Activated CD4-positive, alpha-beta T cell treated with anti-CD3 and anti-CD28 coated beads, Interleukin-2, Interleukin-6, amounts not matched to agents 100 ng/mL and 50 ng/mL, durations not matched to agents 16 hours and 8 hours (primary cell): ENCODE results near the gene SDR42E1.
A peak's percentile ranks its signal among the peaks of the same experiment; 100 is the strongest.

Experiments
- DNase-seq: peaks from one replicate; pipeline ENCODE4 v3.0.0-alpha.2; 2020

Gene SDR42E1

GRCh38 chr16:82011199-82011641 lies at the start of gene SDR42E1:
TSS of gene SDR42E1 (minus strand) at chr16:82011470. CDS start at chr16:82000858, 10,612 bp downstream.
- DNase-seq = peak; percentile 65

- DNase-seq = no peak
Measured at GRCh38 chr16:82059983-82060421, 48.7 kb upstream of the SDR42E1 start.

- DNase-seq = no peak
Measured at GRCh38 chr16:82059161-82059982, 48.1 kb upstream of the SDR42E1 start.

- no peak for DNase-seq
Measured at GRCh38 chr16:82056550-82056896, 45.3 kb upstream of the SDR42E1 start.

- DNase-seq = no peak
Measured at GRCh38 chr16:82055728-82056549, 44.7 kb upstream of the SDR42E1 start.

- DNase-seq = no peak
Measured at GRCh38 chr16:82055117-82055516, 43.8 kb upstream of the SDR42E1 start.

- DNase-seq = no peak
Measured at GRCh38 chr16:82051656-82052055, 40.4 kb upstream of the SDR42E1 start.

GRCh38 chr16:82050909-82051357 lies 39.7 kb upstream of the SDR42E1 start:
- DNase-seq = no peak

- DNase-seq = no peak
Measured at GRCh38 chr16:82050506-82050905, 39.2 kb upstream of the SDR42E1 start.

GRCh38 chr16:82049484-82049883 lies 38.2 kb upstream of the SDR42E1 start:
- no peak for DNase-seq

- no peak for DNase-seq
Measured at GRCh38 chr16:82047787-82048186, 36.5 kb upstream of the SDR42E1 start.

GRCh38 chr16:82047374-82047773 lies 36.1 kb upstream of the SDR42E1 start:
- no peak for DNase-seq

- no peak for DNase-seq
Measured at GRCh38 chr16:82046941-82047340, 35.7 kb upstream of the SDR42E1 start.

- no peak for DNase-seq
Measured at GRCh38 chr16:82046541-82046940, 35.3 kb upstream of the SDR42E1 start.

GRCh38 chr16:82045465-82045864 lies 34.2 kb upstream of the SDR42E1 start:
- no peak for DNase-seq

GRCh38 chr16:82044585-82044911 lies 33.3 kb upstream of the SDR42E1 start:
- DNase-seq = no peak

GRCh38 chr16:82043680-82044584 lies 32.7 kb upstream of the SDR42E1 start:
- no peak for DNase-seq

GRCh38 chr16:82042846-82043245 lies 31.6 kb upstream of the SDR42E1 start:
- DNase-seq = no peak

GRCh38 chr16:82042144-82042543 lies 30.9 kb upstream of the SDR42E1 start:
- DNase-seq = no peak

GRCh38 chr16:82041542-82041941 lies 30.3 kb upstream of the SDR42E1 start:
- no peak for DNase-seq

GRCh38 chr16:82040296-82040695 lies 29.0 kb upstream of the SDR42E1 start:
- no peak for DNase-seq

GRCh38 chr16:82037666-82038065 lies 26.4 kb upstream of the SDR42E1 start:
- no peak for DNase-seq

GRCh38 chr16:82037251-82037650 lies 26.0 kb upstream of the SDR42E1 start:
- no peak for DNase-seq
